ENCODE results near the gene FLOT1.

- TF ChIP-seq CTCF (conservative IDR thresholded peaks at IDR 0.05; ENCODE audit: low read depth, low read length) = no peak
- no peak for TF ChIP-seq EZH2 (IDR thresholded peaks at IDR 0.05; ENCODE audit: borderline replicate concordance, low read depth, low read length, poor library complexity, severe bottlenecking)
These were observed 62.5 kb downstream of the FLOT1 start for GRCh38 chr6:30679765-30680535.
